Measurements from ENCODE around the gene ASCC3.
"Not testable (repeated sequence)": the region's sequence is repeated elsewhere in the genome, so short reads cannot be mapped to it uniquely, and the experiment has no call there.

The ASCC3 gene

GRCh38 chr6:100833972-100834574 lies 47.1 kb downstream of the ASCC3 start:
- no peak overlapping the region for H3K27ac ChIP-seq
- no peak for TF ChIP-seq CTCF (conservative IDR thresholded peaks at IDR 0.05)

GRCh38 chr6:100829077-100829595 lies 52.0 kb downstream of the ASCC3 start:
- not testable (repeated sequence) for H3K27ac ChIP-seq

GRCh38 chr6:100823041-100823440 lies 58.1 kb downstream of the ASCC3 start:
- TF ChIP-seq CTCF (conservative IDR thresholded peaks at IDR 0.05) = no peak
- H3K27ac ChIP-seq = no peak overlapping the region

- H3K27ac ChIP-seq = no peak overlapping the region
- TF ChIP-seq CTCF (conservative IDR thresholded peaks at IDR 0.05) = no peak
Observed at GRCh38 chr6:100818066-100818465, 63.1 kb downstream of the ASCC3 start.

- no peak overlapping the region for H3K27ac ChIP-seq
- TF ChIP-seq CTCF (conservative IDR thresholded peaks at IDR 0.05) = no peak
Observed at GRCh38 chr6:100810015-100810414, 71.1 kb downstream of the ASCC3 start.

GRCh38 chr6:100809346-100809745 lies 71.8 kb downstream of the ASCC3 start:
- H3K27ac ChIP-seq = no peak overlapping the region
- TF ChIP-seq CTCF (conservative IDR thresholded peaks at IDR 0.05) = no peak

GRCh38 chr6:100808638-100809275 lies 72.4 kb downstream of the ASCC3 start:
- no peak overlapping the region for H3K27ac ChIP-seq
- TF ChIP-seq CTCF (conservative IDR thresholded peaks at IDR 0.05) = no peak

- no peak overlapping the region for H3K27ac ChIP-seq
- no peak for TF ChIP-seq CTCF (conservative IDR thresholded peaks at IDR 0.05)
Observed at GRCh38 chr6:100806296-100806695, 74.8 kb downstream of the ASCC3 start.
